Panc1 (cell line): ENCODE data around the gene TJP3. TPM values are rescaled to one million over a fixed set of nuclear protein-coding genes. Genes with fewer than 3 reads are reported as not detected.

Experiments
- ATAC-seq: fragments of 200-7000 bp; cut with Tn5 transposase; 2 replicates; pipeline ENCODE4 v1.9.1; 2020; ENCODE audit warnings: mild to moderate bottlenecking, moderate library complexity
- BruUV-seq: library from RNA; stranded (reverse); fragments of 400-500 nt; replicated peaks from 2 replicates; lab custom pipeline; 2021; lab: Mats Ljungman, UMichigan
- CTCF ChIA-PET: fragments of 300-600 bp; sonication (Branson Sonifier 250); formaldehyde crosslinking; loops from one replicate; lab custom pipeline; 2022; ENCODE audit warnings: antibody characterized with exemption; lab: Charles Lee
- POLR2A ChIA-PET: fragments of 300-600 bp; sonication (Branson Sonifier 250); formaldehyde crosslinking; loops from one replicate; lab custom pipeline; 2022; ENCODE audit warnings: antibody characterized with exemption; lab: Charles Lee
- DNase-seq: peaks from one replicate; pipeline ENCODE4 v3.0.0-alpha.2; 2010; ENCODE audit warnings: low read depth, low spot score
- H3K27ac ChIP-seq: 2 replicates; pipeline ENCODE4 v1.5.1; 2011; ENCODE audit warnings: mild to moderate bottlenecking, low read length, inconsistent platforms
- H3K27me3 ChIP-seq: fragments of 200-500 bp; sonication (Bioruptor generic); 2 replicates; pipeline ENCODE4 v1.6.0; 2014; ENCODE audit warnings: low read length, inconsistent platforms; ENCODE audit not compliant: control insufficient read depth, insufficient read depth
- H3K36me3 ChIP-seq: fragments of 200-500 bp; sonication (Bioruptor generic); 2 replicates; pipeline ENCODE4 v1.5.1; 2014; ENCODE audit warnings: inconsistent platforms, mild to moderate bottlenecking, low read length, moderate library complexity; ENCODE audit not compliant: control insufficient read depth, insufficient read depth
- H3K4me1 ChIP-seq: 2 replicates; pipeline ENCODE4 v1.5.1; 2011; ENCODE audit warnings: inconsistent platforms, mild to moderate bottlenecking, low read length, moderate library complexity; ENCODE audit not compliant: control insufficient read depth, insufficient read depth
- H3K4me3 ChIP-seq, 2 experiments: 2 replicates each; pipeline ENCODE4 v1.5.1; 2011 to 2012; ENCODE audit warnings: low read depth in 2 of 2, low read length in 2 of 2, mild to moderate bottlenecking in 2 of 2, inconsistent platforms in 1 of 2, moderate library complexity in 1 of 2
- H3K9me3 ChIP-seq: fragments of 200-500 bp; sonication (Bioruptor generic); 2 replicates; pipeline ENCODE4 v1.5.1; 2014; ENCODE audit warnings: low read depth, mild to moderate bottlenecking, inconsistent platforms, low read length, moderate library complexity; ENCODE audit not compliant: control insufficient read depth, insufficient read depth
- POLR2AphosphoS5 ChIP-seq: IDR thresholded peaks from 2 replicates; pipeline ENCODE4 v1.6.1; 2012; ENCODE audit warnings: mild to moderate bottlenecking, low read depth, low read length, moderate library complexity
- SIN3A ChIP-seq: IDR thresholded peaks from 2 replicates; pipeline ENCODE4 v1.6.1; 2012; ENCODE audit warnings: low read depth, mild to moderate bottlenecking, low read length, moderate library complexity, borderline replicate concordance; ENCODE audit not compliant: insufficient read depth
- TCF7L2 ChIP-seq: IDR thresholded peaks from 2 replicates; pipeline ENCODE4 v1.6.1; 2011; ENCODE audit warnings: mild to moderate bottlenecking, low read depth, low read length, inconsistent platforms
- in situ Hi-C: cut with HindIII; loops from 2 replicates; pipeline ENCODE4 v1.10.0; 2016; ENCODE audit warnings: low sequenced_read_pairs, low pct_unique_long_range_greater_than_20kb
- intact Hi-C: fragments of 100-400 bp; cut with micrococcal nuclease; formaldehyde crosslinking; loops from one replicate; pipeline ENCODE4 v1.10.0; 2022; ENCODE audit not compliant: unreplicated experiment
- total RNA-seq: library from RNA; stranded (reverse); gene quantifications from one replicate; pipeline ENCODE4 v1.2.1, GENCODE V29; 2021; ENCODE audit not compliant: unreplicated experiment
- TF ChIP-seq, protein P1 (sequence below), 2 experiments: IDR thresholded peaks; 2 replicates each; pipeline ENCODE4 v1.6.1; 2011 to 2012; ENCODE audit warnings: low read depth in 2 of 2, control low read depth in 1 of 2, low read length in 1 of 2, mild to moderate bottlenecking in 1 of 2, moderate library complexity in 1 of 2; ENCODE audit not compliant: insufficient read depth in 1 of 2
- TF ChIP-seq, protein P2 (sequence below): fragments of 450-650 bp; IDR thresholded peaks from 2 replicates; pipeline ENCODE4 v1.5.1; 2017; ENCODE audit warnings: mild to moderate bottlenecking

TJP3 gene
- total RNA-seq, 1 experiment from 2014 or later = 2.7 TPM

GRCh38 chr19:3707868-3708206, 347 bp upstream of the TJP3 start:
- in situ Hi-C loops (no loop called here), intact Hi-C loops (loop anchor here (5.0 kb wide), 1 partner anchor 41 kb away; no protein-coding TSS in a partner anchor)
- ATAC-seq (peak; percentile 9; the same call in 1 of the 2 replicates), DNase-seq (no peak)
- TF ChIP-seq TCF7L2 (no peak), SIN3A (no peak), POLR2AphosphoS5 (no peak)
- TF ChIP-seq, protein P1, sequence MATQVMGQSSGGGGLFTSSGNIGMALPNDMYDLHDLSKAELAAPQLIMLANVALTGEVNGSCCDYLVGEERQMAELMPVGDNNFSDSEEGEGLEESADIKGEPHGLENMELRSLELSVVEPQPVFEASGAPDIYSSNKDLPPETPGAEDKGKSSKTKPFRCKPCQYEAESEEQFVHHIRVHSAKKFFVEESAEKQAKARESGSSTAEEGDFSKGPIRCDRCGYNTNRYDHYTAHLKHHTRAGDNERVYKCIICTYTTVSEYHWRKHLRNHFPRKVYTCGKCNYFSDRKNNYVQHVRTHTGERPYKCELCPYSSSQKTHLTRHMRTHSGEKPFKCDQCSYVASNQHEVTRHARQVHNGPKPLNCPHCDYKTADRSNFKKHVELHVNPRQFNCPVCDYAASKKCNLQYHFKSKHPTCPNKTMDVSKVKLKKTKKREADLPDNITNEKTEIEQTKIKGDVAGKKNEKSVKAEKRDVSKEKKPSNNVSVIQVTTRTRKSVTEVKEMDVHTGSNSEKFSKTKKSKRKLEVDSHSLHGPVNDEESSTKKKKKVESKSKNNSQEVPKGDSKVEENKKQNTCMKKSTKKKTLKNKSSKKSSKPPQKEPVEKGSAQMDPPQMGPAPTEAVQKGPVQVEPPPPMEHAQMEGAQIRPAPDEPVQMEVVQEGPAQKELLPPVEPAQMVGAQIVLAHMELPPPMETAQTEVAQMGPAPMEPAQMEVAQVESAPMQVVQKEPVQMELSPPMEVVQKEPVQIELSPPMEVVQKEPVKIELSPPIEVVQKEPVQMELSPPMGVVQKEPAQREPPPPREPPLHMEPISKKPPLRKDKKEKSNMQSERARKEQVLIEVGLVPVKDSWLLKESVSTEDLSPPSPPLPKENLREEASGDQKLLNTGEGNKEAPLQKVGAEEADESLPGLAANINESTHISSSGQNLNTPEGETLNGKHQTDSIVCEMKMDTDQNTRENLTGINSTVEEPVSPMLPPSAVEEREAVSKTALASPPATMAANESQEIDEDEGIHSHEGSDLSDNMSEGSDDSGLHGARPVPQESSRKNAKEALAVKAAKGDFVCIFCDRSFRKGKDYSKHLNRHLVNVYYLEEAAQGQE (IDR thresholded peaks at IDR 0.05; ENCODE audit: insufficient read depth in 1 of 2, low read depth in 2 of 2, low read length in 1 of 2) = no peak
- TF ChIP-seq, protein P2, sequence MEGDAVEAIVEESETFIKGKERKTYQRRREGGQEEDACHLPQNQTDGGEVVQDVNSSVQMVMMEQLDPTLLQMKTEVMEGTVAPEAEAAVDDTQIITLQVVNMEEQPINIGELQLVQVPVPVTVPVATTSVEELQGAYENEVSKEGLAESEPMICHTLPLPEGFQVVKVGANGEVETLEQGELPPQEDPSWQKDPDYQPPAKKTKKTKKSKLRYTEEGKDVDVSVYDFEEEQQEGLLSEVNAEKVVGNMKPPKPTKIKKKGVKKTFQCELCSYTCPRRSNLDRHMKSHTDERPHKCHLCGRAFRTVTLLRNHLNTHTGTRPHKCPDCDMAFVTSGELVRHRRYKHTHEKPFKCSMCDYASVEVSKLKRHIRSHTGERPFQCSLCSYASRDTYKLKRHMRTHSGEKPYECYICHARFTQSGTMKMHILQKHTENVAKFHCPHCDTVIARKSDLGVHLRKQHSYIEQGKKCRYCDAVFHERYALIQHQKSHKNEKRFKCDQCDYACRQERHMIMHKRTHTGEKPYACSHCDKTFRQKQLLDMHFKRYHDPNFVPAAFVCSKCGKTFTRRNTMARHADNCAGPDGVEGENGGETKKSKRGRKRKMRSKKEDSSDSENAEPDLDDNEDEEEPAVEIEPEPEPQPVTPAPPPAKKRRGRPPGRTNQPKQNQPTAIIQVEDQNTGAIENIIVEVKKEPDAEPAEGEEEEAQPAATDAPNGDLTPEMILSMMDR = no peak
- H3K9me3 ChIP-seq = no peaks in the 10 kb centered on the region
- peaks cover 14% of the 10 kb centered on the region for H3K4me1 ChIP-seq
- ChIA-PET POLR2A (no interaction called here), CTCF (no interaction called here)
- no peaks in the 10 kb centered on the region for H3K27me3 ChIP-seq
- H3K4me3 ChIP-seq = no peak overlapping the region
- H3K36me3 ChIP-seq = no peaks in the 10 kb centered on the region
- BruUV-seq = no TSS peak
- H3K27ac ChIP-seq = no peak overlapping the region

DNA sequence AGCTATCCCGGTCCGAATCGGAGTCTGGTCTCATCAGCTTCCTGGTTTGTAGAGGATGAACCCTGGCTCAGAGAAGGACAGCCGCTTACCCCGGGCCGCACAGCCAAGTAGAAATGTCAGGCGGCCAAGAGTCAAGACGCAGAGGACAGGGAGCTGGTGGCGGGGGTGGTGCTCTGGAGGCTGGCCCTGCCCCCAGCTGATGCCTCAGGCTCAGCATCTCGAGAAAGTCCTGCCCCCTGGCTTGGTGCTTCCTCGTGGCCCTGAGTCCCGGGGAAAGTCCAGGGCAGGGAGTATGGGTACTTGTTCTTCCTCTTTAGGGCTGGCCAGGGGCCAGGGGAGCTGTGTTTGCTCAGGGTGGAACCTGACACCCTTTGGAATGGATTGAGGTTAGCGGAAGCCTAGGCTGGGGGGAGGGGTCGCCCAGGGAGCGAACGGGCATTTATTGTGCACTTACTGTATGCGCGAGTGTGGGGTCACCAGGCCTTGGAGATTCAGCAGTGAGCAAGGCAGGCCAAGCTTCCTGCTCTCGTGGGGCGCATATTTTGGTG, 2.2 kb downstream of the TJP3 start:
- Histone ChIP-seq H3K27ac (no peak overlapping the region), H3K4me1 (peaks cover 14% of the 10 kb centered on the region), H3K9me3 (no peaks in the 10 kb centered on the region), H3K27me3 (no peaks in the 10 kb centered on the region), H3K4me3 (no peak overlapping the region), H3K36me3 (no peaks in the 10 kb centered on the region)
- TF ChIP-seq TCF7L2 = no peak
- no peak for TF ChIP-seq SIN3A
- TF ChIP-seq, protein P2 = no peak
- TF ChIP-seq POLR2AphosphoS5 = no peak
- TF ChIP-seq, protein P1 (IDR thresholded peaks at IDR 0.05; ENCODE audit: insufficient read depth in 1 of 2, low read depth in 2 of 2, low read length in 1 of 2) = no peak
- in situ Hi-C loops = no loop called here
- ATAC-seq = peak; percentile 36
- ChIA-PET CTCF (no interaction called here), POLR2A (no interaction called here)
- BruUV-seq = no TSS peak
- DNase-seq = no peak
- intact Hi-C loops = no loop called here
